ENCODE measurements around the gene ADCY3.
"Not testable (repeated sequence)": the region's sequence is repeated elsewhere in the genome, so short reads cannot be mapped to it uniquely, and the experiment has no call there.

ADCY3 gene

DNA sequence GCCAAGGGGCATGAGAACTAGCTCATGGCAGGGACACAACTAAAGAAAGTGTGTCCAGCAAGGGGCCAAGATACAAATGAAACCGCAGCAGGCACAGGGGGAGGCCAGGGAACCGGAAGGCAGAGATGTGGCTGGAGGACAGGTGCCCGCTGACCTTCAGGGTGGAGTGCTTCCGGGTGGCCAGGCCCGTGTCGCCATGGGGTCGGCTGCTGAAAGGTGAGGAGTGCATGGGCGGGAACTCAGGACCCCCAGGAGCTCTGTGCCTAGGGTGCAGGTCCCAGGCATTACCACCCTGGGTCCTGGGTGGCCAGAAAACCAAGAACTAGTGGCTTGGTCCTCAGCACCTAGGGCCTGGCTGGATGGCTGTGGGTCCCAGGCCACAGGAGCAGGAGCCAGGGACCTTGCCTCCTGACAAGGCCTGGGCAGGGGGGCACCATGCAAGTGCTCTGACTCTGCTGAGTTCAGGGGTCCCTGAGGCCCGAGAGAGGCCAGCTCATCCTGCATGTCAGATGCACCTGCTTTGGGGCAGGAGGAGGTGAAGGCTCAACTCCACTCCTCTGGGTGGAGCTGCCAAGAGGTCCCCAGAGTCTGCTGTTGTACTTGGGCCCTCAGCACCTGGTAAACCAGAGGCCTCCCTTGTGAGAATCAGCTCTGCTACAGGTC, 75.9 kb downstream of the ADCY3 start:
- DNase-seq (ENCODE audit: low read depth) = no peak

DNA sequence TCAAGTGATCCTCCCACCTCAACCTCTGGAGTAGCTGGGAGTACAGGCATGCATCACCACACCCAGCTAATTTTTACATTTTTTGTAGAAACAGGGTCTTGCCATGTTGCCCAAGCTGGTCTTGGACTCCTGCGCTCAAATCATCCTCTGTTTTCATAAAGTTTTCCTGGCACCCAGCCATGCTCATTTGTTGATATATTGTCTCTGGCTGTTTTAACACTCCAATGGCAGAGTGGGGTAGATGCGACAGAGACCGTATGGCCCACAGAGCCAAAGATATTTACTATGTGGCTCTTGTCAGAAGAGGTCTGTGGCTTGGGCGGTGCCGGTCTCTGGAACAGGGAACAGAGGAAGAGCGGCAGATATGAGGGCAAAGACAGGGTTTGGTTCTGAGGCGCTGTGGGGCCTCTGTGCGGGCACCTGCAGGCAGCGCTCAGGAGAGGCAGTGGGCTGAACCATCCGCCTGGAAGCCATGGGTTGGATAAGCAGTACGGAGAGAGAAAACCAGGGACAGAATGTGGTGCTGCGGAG, 76.6 kb downstream of the ADCY3 start:
- DNase-seq (ENCODE audit: low read depth) = no peak

DNA sequence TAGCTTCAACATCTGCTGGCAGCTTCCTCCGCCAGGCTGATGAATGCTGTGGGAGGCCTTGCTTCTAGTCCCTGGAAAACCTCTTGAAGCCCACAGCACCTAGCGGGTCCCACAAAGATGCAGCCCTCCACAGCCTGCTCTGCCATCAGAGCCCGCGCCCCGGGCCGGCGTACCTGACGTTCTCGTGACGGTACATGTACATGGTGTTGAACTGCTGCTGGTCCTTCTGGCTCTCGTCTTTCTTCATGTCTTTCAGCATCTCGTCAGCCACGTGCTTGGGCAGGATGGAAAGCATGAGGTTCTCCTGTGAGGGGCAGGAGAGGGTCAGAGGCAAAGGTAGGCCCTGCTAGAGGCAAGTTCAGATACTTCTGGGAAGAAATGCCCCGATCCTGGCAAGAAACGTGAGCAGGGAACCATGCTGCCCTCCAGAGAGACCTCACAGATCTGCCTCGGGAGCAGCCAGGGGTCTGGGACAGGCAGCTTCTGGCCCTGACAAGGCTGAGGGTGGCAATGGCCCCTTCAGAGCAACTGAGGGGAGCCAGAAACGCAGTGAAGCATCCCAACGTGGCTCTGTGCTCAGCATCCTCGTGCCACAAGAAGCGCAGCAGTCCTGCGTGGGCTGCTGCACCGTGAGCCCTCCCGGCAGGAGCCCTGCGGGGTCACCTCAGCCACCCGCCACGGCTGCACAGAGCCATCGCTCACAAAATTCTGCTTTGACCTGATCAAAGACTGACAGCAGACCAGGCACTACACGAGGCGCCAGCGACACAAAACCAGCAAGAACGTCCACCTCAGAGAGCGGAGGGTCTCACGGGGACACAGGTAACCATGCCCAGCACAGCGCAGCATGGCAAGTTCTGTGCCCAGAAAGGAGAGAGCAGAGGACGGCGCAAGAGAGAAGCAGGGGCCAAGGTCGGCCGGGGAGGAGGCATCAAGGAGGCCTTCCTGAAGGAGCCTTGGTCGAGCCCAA, 77.7 kb downstream of the ADCY3 start:
- DNase-seq (ENCODE audit: low read depth) = no peak

DNA sequence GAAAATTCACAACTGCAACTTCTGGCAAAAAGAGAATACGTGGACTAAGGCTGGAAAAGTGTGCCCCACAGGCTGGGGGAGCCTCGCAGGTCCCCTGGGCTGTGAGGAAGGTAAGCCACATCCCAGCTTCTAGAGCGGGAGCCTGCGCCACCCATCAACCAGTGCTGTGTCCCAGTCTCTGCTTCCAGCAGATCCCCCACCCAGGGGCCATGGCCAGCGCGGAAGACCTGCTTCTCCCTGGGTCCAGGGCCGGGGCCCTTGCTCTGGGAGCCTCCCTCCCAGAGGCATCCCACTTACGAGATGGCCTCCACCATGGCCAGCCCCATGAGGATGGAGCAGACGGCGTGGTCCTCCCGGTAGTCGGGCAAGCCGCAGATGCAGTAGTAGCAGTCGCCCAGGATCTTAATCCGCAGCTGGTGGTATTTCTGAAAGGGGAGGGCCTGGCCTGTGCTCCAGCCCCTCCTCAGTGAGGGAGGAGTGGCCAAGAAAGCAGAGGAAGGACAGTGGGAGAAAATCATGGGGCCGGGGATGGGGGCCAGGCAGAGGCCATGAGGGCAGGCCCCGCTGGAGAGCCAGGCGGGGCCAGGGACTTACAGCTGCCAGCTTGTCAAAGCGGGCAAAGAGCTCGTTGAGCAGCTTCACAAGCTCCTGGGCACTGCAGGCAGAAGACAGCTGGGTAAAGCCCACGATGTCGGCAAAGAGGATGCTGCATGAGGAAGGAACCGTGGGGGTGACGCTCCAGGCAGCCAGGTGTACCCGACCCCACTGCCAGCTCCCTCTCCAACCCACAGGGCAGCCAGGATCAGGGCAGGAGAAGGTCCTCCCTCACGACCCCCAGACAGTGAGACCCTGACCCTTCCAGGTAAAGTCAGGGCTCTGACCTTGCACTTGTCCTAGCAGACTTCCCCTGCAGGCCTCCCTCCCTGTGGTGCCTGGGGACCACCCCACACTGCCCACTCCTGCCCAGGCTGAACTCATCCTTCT, 78.8 kb downstream of the ADCY3 start:
- DNase-seq (ENCODE audit: low read depth) = no peak

DNA sequence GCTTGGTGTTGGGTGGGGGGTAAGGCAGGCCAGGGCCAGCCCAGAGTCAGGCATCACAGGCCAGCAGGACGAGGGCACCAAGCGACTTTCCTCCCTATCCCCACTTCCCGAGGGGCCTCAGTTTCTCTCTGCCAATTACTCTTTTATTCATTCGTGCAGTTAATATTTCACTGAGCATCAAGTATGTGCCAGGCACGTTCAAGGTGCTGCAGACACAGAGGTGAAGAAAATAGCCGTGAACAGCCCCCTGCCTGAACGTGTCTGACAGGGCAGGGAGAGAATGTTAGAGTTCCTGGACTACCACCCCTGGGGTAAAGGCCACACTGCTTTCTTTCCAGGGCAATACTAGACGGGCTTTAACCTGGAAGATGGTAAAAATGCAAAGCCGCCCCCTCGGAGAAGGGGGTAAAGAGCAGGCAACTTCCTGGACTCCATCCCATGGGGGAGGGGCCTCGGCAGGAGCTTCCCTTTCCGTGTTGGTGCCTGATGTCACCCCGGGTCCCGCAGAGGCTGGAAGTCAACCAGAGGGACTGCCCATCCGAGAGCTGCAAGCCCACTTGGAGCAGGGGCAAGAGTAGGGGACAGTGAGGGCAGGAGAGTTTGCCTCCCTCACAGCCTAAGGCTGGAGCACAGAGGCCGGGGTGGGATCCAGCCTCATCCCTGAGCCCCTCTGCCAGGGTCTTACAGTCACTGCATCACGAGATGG, 79.7 kb downstream of the ADCY3 start:
- no peak for DNase-seq (ENCODE audit: low read depth)

DNA sequence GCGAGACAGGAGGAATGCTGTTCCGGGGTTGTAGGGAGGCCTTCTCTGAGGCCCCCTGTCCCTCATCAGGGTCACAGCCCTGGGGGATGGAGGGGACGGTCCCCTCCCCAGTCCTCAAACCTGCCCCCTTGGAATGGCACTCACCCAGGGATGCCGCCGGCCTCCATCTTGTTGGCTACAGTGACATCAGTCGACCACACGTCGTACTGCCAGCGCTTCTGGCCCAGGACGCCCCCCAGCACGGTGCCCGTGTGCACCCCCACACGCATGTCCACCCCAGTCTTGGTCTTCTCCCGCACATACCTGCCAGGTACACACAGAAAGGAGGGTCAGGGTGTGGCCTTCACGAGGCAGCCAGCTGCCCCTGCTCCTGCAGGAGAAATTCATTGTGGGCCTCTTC, 80.3 kb downstream of the ADCY3 start:
- no peak for DNase-seq (ENCODE audit: low read depth)

DNA sequence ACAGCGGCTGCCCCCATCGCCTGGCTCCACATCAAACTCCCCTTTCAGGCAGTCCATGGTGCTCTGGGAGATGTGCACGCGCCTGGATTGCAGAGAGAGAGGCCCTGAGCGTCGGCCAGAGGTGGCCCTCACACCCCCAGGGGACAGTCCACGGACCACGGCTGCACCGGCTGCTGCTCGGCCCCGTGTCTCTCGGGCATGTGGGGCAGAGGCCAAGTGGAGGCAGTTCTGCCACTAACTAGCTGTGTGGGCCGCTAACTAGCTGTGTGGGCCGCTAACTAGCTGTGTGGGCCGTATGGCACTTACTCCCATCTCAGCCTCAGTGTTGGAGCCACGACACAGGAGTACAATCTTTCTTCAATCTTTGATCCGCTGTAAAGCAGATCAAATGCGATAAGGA, 81.5 kb downstream of the ADCY3 start:
- no peak for DNase-seq (ENCODE audit: low read depth)

DNA sequence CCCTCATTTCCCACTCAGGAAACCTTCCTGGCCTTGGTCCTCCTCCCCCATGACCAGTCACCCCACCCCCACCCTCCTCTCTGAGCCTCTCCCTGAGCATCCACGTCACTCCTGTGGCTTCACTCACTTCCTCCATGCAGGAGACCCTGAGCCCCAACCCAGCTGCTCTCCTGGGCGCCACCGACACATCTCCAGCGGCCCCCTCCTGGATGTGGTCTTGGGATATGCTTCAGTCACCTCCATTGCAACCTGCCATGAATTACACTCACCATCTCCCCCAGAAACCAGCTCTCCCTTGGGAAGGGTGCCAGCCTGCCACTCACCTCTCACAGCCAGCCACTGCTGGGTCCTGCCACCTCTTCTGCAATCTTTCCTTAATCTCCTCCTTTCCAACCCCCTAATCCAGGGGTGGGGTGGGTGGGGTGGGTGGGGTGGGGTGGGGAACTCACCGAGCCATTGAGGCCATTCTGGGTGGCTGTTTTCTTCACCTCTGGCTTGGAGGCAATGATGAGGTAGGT, 82.0 kb downstream of the ADCY3 start:
- DNase-seq (ENCODE audit: low read depth) = no peak

DNA sequence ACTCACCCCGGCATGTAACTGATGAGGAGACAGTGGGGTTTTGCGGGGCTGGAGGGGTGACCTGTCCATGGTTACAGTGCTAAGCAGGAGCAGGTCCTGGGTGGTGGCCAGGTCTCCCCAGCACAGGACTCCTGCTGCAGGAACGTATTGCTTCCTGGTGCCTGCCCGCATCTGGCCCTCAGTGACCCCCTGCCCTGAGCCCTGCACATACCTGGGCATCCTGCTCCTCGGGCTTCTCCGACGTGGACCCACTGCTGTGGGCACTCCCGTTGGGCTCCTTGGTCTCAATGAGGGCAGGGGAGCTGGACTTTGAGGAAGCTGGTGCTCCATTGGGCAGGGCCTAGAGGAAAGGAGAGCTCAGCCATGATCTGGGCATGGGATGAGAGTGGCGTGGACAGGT, 83.3 kb downstream of the ADCY3 start:
- no peak for DNase-seq (ENCODE audit: low read depth)

DNA sequence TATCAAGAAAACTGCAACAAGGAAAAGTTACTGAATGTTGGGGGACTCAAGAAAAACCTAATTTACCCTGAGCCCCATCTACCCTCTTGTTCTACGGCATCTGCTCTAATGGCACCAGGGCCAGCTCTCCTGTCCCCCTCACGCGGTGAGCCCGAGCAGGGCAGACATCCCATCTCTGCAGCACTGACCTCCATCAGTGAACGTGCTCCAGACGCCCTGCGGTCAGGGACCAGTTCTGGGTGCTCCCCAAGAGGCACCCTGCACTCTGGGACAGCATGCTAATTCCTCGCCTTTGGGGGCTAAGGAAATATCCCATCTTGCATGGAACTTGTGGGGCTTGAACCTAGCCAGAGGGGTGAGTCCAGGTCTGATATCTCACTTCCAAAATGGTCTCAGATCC, 83.8 kb downstream of the ADCY3 start:
- no peak for DNase-seq (ENCODE audit: low read depth)

DNA sequence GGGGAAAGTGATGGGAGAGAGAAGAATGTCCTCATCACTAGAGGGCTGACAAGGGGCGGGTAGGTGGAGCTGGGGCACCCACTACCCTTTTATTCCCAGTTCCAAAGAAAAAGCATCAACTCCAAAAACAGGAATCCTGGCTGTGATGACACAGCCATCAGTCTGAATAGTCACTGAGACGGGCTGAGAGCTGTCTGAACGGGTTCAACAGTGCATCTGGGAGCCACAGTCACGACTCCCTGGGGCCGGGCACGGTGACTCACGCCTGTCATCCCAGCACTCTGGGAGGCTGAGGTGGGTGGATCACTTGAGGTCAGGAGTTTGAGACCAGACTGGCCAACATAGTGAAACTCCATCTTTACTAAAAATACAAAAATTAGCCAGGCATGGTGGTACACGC, 84.6 kb downstream of the ADCY3 start:
- DNase-seq (ENCODE audit: low read depth) = not testable (repeated sequence)

DNA sequence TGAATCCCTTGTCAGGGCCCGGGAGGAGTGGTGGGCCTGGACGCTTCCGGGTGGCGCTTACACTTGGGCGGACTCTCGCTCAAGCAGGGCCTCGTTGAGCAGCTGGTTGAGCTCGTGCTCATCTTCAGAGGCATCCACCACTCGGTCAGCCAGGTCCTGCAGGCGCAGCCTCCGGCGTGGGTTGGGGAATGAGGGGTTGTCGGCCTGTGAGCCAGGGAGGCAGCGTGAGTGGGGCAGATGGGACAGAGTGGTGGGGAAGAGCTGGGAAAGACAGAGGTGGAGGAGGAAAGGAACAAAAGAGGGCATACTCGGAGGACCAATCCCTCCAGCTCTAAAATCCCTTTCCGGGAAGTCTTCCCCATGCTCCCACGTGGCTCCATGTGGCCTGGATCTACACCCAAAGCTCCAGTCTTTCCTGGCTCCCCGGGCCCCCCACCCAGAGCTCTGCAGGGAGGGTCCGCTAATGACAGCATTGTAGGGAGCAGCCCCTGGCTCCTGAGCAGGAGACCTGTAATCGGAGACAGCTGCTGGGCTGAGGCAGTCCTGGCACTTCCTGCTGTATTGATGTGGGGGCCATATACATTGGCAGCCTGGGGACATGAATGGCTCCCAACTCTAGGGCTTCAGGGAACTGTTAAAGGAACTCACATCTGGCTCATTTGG, 85.2 kb downstream of the ADCY3 start:
- no peak for DNase-seq (ENCODE audit: low read depth)

DNA sequence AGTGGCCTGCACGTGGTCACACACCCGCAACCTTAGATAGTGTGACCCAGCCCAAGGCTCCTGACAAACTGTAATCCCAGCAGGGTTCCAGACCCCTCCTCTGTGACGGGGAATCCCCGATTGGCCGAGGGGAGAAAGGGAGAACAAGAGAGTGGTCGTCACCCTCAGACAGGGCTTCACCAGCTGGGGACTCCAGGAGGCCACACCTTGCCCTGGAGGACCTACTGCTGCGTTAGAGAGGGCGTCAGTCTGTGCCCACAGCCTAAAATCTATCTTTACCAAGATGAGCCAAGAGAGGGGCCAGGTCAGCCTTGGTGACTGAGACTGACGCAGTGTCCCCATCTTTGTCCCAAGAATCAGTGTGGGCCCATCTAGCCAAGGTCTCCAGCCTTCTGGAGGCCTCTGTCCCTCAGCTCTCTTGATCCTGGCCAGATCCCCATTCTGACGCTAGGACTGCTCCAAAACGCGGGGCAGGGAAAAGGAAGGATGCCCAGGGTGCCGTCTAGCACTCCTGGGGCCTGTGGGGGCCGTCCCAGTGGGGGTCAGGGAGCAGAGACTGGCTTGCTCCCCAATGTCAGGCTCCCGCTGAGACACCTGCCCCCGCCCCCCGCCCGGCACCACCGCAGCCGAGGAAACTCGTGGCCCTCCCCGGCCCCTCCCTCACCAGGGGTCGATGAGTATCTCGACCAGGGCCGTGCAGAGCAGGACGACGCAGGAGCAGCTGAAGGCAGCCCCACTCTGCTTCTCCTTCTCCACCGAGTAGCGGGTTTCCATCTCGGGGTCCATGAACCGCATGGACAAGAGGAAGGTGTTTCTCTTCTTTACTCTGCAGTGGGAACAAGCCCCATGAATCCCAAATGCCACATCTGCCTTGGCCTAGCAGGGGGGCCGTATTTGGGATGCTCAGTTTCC, 86.0 kb downstream of the ADCY3 start:
- DNase-seq (ENCODE audit: low read depth) = no peak

DNA sequence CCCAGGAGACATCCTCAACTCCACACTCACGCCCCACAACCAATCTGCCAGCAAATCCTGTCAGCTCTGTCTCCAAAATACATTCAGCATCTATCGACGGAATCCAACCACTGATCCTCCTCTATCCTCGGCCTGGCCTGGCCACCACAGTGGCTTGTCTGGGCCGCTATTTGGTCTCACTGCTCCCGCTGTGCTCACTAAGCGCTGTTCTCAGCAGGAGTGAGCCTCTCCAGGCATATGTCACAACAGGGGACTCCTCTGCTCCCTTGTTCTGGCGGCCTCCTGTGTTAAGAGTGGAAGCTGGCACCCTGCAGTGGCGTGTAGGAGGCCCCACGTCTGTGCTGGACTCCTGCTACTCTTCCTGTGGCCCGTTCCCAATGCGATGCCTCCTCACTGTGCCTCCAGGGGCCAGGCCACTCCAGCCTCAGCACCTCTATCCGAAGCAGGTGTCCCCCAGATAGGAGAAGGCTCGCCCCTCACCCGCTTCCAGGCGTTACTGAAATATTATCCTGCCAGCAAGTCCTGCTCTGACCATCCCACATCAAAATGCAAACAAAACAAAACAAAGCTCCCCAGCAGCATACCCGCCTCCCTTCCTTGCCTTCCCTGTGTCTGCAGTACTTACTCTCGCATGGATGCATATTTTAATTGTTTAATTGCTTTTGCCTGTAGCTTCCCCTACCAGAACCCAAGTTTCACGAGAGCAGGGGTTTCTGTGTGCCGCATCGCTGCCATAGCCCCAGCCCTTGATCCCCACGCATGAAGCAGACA, 86.9 kb downstream of the ADCY3 start:
- DNase-seq (ENCODE audit: low read depth) = no peak

DNA sequence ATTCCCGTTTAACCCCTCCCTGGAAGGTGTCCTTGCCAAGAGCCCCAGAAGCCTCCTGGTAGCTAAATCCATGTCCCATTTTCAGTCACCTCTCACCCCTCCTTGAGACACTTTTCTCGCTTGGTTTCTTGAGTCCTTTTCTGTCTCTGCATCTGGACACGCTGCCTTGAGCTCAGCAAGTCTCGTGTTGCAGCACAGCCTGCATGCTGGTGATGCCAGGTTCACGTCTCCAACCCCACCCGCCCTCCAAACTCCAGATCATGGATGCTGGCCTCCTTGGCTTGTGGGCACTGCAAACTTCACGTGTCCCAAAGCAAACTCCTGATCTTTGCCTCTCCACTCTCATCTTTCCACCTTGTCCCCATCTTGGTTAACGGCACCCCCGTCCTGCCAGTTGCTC, 87.5 kb downstream of the ADCY3 start:
- DNase-seq (ENCODE audit: low read depth) = no peak

DNA sequence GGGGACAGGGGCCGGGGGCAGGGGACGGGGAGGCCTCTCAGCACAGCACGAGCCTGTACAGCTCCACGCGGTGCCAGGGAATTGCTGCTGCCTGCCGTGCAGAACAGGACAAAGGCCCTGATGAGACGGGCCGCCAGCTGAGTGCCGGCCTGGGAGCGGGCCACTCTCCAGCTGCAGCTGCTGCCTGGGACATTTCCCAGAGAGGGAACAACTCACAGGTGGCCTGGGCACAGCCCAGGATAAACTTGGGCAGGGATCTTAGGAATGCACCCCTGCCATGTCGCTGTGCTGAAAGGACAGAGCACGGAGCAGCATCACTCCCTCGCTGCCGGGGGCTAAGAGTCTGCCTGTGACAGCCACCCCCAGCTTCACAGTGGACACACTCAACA, 88.0 kb downstream of the ADCY3 start:
- DNase-seq (ENCODE audit: low read depth) = no peak

DNA sequence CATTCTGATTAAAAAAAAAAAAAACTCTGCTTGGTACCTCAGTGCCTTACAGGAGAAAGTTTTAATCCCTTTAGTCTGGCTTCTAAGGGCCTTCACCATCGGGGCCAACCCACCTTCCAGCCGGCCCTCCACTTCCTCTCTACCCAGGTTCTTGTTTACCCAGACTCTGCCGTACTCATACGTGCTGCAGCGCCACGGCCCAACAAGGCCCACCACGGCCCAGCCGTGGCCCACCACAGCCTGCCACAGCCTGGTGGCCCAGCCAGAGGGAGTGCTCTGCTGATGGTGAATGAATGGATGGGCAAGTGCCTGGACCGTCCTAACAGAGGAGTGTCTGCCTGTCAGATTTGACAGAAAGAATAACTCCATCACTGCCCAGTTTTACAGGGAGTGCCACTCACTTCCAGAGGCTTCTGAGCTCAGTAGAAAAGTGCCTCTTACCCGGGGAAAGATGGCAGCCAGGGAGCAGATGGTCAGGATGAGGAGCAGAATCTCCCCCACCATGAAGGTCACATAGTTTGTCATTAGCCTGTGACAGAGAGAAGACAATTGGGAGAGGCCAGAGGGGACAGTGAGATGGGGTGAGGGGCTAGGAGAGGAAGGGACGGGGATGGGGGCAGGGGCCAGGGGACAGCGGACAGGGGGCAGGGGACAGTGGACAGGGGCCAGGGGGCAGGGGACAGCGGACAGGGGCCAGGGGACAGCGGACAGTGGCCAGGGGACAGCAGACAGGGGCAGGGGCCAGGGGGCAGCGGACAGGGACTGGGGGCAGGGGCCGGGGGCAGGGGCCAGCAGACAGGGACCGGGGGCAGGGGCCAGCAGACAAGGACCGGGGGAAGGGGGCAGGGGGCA, 88.6 kb downstream of the ADCY3 start:
- DNase-seq (ENCODE audit: low read depth) = no peak

DNA sequence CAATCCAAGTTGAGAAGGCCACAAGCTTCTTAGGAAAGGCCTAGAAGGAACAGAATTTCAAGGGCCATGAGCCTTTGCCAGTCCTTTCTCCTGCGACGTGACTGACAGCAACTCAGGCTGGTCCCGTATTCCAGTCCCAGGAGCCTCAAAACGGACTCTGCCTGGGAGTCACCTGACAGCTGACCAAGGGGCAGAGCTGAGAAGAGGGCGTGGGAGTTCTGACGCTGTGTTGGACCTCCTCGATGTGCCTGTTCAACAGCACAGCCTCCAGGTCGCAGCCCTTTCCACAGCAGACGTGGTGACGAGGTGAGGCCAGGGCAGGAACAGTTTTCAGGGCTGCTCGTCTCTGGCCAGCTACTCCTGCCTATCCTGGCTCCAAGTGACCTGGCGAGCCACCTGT, 89.3 kb downstream of the ADCY3 start:
- DNase-seq (ENCODE audit: low read depth) = no peak
